ENCODE data around the gene MON2. TPM values are rescaled to one million over a fixed set of nuclear protein-coding genes. Genes with fewer than 3 reads are reported as not detected.

MON2 gene
- polyA plus RNA-seq, 10 donors = 29.2 to 63.8 (median 37.4) TPM

- peak in 2 of 3 donors; percentile 38 to 53 for DNase-seq
These were observed 138.2 kb downstream of the MON2 start for GRCh38 chr12:62604871-62605270.

GRCh38 chr12:62605981-62606380 lies 139.4 kb downstream of the MON2 start:
- DNase-seq = no peak

GRCh38 chr12:62606654-62607053 lies 140.0 kb downstream of the MON2 start:
- no peak for DNase-seq

- peak in 2 of 3 donors; percentile 26 to 57 for DNase-seq
These were observed 146.5 kb downstream of the MON2 start for GRCh38 chr12:62613081-62613480.

GRCh38 chr12:62618319-62618718 lies 151.7 kb downstream of the MON2 start:
- DNase-seq = no peak

GRCh38 chr12:62618930-62619329 lies 152.3 kb downstream of the MON2 start:
- no peak for DNase-seq

- DNase-seq = no peak
These were observed 154.5 kb downstream of the MON2 start for GRCh38 chr12:62621101-62621638.

GRCh38 chr12:62622177-62622576 lies 155.6 kb downstream of the MON2 start:
- DNase-seq = no peak

GRCh38 chr12:62625228-62625627 lies 158.6 kb downstream of the MON2 start:
- DNase-seq = no peak

GRCh38 chr12:62627181-62627580 lies 160.6 kb downstream of the MON2 start:
- no peak for DNase-seq

- DNase-seq = no peak
These were observed 162.8 kb downstream of the MON2 start for GRCh38 chr12:62629413-62629812.

- no peak for DNase-seq
These were observed 163.5 kb downstream of the MON2 start for GRCh38 chr12:62629971-62630739.

- DNase-seq = peak; percentile 73 to 92 (median 89)
These were observed 165.1 kb downstream of the MON2 start for GRCh38 chr12:62631471-62632410.

GRCh38 chr12:62632411-62632918 lies 165.8 kb downstream of the MON2 start:
- peak; percentile 66 to 86 (median 69) for DNase-seq

- DNase-seq = no peak
These were observed 169.0 kb downstream of the MON2 start for GRCh38 chr12:62635649-62636048.

GRCh38 chr12:62637679-62638078 lies 171.1 kb downstream of the MON2 start:
- DNase-seq = no peak

GRCh38 chr12:62640910-62641448 lies 174.4 kb downstream of the MON2 start:
- peak in 1 of 3 donors; percentile 42 for DNase-seq

- no peak for DNase-seq
These were observed 175.9 kb downstream of the MON2 start for GRCh38 chr12:62642486-62642885.

- peak in 2 of 3 donors; percentile 26 to 31 for DNase-seq
These were observed 176.9 kb downstream of the MON2 start for GRCh38 chr12:62643486-62643885.

GRCh38 chr12:62646566-62646965 lies 179.9 kb downstream of the MON2 start:
- DNase-seq = no peak

GRCh38 chr12:62647586-62647985 lies 181.0 kb downstream of the MON2 start:
- DNase-seq = no peak

Measured in muscle of back (tissue), 11 donors.